B cell (primary cell): ENCODE results near the gene ECT2.

Experiments used
- EZH2 ChIP-seq: IDR thresholded peaks from 2 replicates; pipeline ENCODE4 v1.6.1; 2012; ENCODE audit warnings: borderline replicate concordance, low read depth, mild to moderate bottlenecking, moderate library complexity, low read length; ENCODE audit not compliant: insufficient read depth, poor library complexity, severe bottlenecking
- TF ChIP-seq, protein P1 (sequence below): fragments of 200-600 bp; IDR thresholded peaks from one replicate; pipeline ENCODE4 v1.8.0; 2022; ENCODE audit warnings: antibody characterized with exemption, mild to moderate bottlenecking

GRCh38 chr3:172705170-172705569 is 45.4 kb upstream of the ECT2 start:
- TF ChIP-seq, protein P1, sequence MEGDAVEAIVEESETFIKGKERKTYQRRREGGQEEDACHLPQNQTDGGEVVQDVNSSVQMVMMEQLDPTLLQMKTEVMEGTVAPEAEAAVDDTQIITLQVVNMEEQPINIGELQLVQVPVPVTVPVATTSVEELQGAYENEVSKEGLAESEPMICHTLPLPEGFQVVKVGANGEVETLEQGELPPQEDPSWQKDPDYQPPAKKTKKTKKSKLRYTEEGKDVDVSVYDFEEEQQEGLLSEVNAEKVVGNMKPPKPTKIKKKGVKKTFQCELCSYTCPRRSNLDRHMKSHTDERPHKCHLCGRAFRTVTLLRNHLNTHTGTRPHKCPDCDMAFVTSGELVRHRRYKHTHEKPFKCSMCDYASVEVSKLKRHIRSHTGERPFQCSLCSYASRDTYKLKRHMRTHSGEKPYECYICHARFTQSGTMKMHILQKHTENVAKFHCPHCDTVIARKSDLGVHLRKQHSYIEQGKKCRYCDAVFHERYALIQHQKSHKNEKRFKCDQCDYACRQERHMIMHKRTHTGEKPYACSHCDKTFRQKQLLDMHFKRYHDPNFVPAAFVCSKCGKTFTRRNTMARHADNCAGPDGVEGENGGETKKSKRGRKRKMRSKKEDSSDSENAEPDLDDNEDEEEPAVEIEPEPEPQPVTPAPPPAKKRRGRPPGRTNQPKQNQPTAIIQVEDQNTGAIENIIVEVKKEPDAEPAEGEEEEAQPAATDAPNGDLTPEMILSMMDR: no peak
- TF ChIP-seq EZH2: no peak
